Fibroblast of skin of back (primary cell): Measurements from ENCODE around the gene HSD17B3.

Source experiments
- DNase-seq: peaks from one replicate; pipeline ENCODE4 v3.0.0-alpha.2; 2013

HSD17B3 gene

GRCh38 chr9:96232539-96233241, 69.3 kb downstream of the HSD17B3 start:
- DNase-seq, result peak; percentile 57

GRCh38 chr9:96232164-96232538, 69.8 kb downstream of the HSD17B3 start:
- DNase-seq, result no peak

GRCh38 chr9:96230002-96230401, 72.0 kb downstream of the HSD17B3 start:
- DNase-seq, result no peak

- no peak for DNase-seq
Observed at GRCh38 chr9:96222132-96222531, 79.8 kb downstream of the HSD17B3 start.

GRCh38 chr9:96219900-96220257, 82.1 kb downstream of the HSD17B3 start:
- DNase-seq, result no peak

- peak; percentile 33 for DNase-seq
Observed at GRCh38 chr9:96219026-96219899, 82.7 kb downstream of the HSD17B3 start.

- DNase-seq, result peak; percentile 52
Observed at GRCh38 chr9:96217754-96218693, 84.0 kb downstream of the HSD17B3 start.

- DNase-seq, result no peak
Observed at GRCh38 chr9:96217294-96217707, 84.7 kb downstream of the HSD17B3 start.

- no peak for DNase-seq
Observed at GRCh38 chr9:96216583-96216982, 85.4 kb downstream of the HSD17B3 start.

GRCh38 chr9:96215841-96216240, 86.1 kb downstream of the HSD17B3 start:
- no peak for DNase-seq

- DNase-seq, result no peak
Observed at GRCh38 chr9:96214635-96215034, 87.3 kb downstream of the HSD17B3 start.

- DNase-seq, result peak; percentile 77
Observed at GRCh38 chr9:96209407-96210271, 92.3 kb downstream of the HSD17B3 start.

- DNase-seq, result no peak
Observed at GRCh38 chr9:96206156-96206751, 95.7 kb downstream of the HSD17B3 start.

GRCh38 chr9:96204853-96205252, 97.1 kb downstream of the HSD17B3 start:
- no peak for DNase-seq

- no peak for DNase-seq
Observed at GRCh38 chr9:96203867-96204501, 98.0 kb downstream of the HSD17B3 start.

GRCh38 chr9:96202971-96203780, 98.8 kb downstream of the HSD17B3 start:
- no peak for DNase-seq

GRCh38 chr9:96201140-96201539, 100.8 kb downstream of the HSD17B3 start:
- DNase-seq, result no peak

- DNase-seq, result no peak
Observed at GRCh38 chr9:96199006-96199405, 103.0 kb downstream of the HSD17B3 start.

- DNase-seq, result no peak
Observed at GRCh38 chr9:96195541-96195940, 106.4 kb downstream of the HSD17B3 start.

- DNase-seq, result peak; percentile 22
Observed at GRCh38 chr9:96193236-96193755, 108.7 kb downstream of the HSD17B3 start.
